HEK293 (cell line): ENCODE results near the gene MAP1A.
A peak's percentile ranks its signal among the peaks of the same experiment; 100 is the strongest.

Experiments used
- CTCF ChIA-PET: fragments of 350-600 bp; formaldehyde crosslinking; extraction: SDS; loops from one replicate; lab custom pipeline; 2021; ENCODE audit warnings: antibody characterized with exemption; lab: Yijun Ruan, JAX
- POLR2A ChIA-PET: fragments of 300-600 bp; formaldehyde crosslinking; extraction: SDS; loops from one replicate; lab custom pipeline; 2020; ENCODE audit warnings: antibody characterized with exemption, inconsistent platforms; lab: Yijun Ruan, JAX
- H3K27ac ChIP-seq: fragments of 200-500 bp; sonication (Bioruptor generic); 2 replicates; pipeline ENCODE4 v1.5.1; 2014; ENCODE audit warnings: low read depth, low read length, control low read depth, inconsistent platforms; ENCODE audit errors: extremely low read depth
- H3K36me3 ChIP-seq, 2 experiments: fragments of 200-500 bp in 1 of 2; sonication (Bioruptor generic) in 1 of 2; 1 replicate in 1 of 2; 2 replicates in 1 of 2; pipeline ENCODE4 v1.5.1; 2014 to 2017; ENCODE audit warnings: inconsistent platforms in 2 of 2, low read length in 2 of 2; ENCODE audit not compliant: control insufficient read depth in 2 of 2, insufficient read depth in 1 of 2
- H3K4me1 ChIP-seq: fragments of 200-500 bp; sonication (Bioruptor generic); 2 replicates; pipeline ENCODE4 v1.5.1; 2014; ENCODE audit warnings: mild to moderate bottlenecking, low read length, inconsistent platforms; ENCODE audit not compliant: control insufficient read depth, insufficient read depth
- H3K4me3 ChIP-seq: 2 replicates; pipeline ENCODE4 v1.5.1; 2011; ENCODE audit warnings: low read depth, mild to moderate bottlenecking, control low read depth, low read length, moderate library complexity
- H3K9me3 ChIP-seq: fragments of 200-500 bp; sonication (Bioruptor generic); 2 replicates; pipeline ENCODE4 v1.5.1; 2014; ENCODE audit warnings: low read depth, low read length, inconsistent platforms; ENCODE audit not compliant: control insufficient read depth, insufficient read depth
- BCL11A ChIP-seq: fragments of 450-650 bp; formaldehyde crosslinking; IDR thresholded peaks from 2 replicates; pipeline ENCODE4 v1.5.1; 2016; ENCODE audit warnings: low read depth, missing biosample characterization, missing genetic modification characterization
- GFI1B ChIP-seq: fragments of 450-650 bp; formaldehyde crosslinking; IDR thresholded peaks from 2 replicates; pipeline ENCODE4 v1.5.1; 2016; ENCODE audit warnings: missing biosample characterization, missing genetic modification characterization
- GLIS1 ChIP-seq: fragments of 450-650 bp; formaldehyde crosslinking; IDR thresholded peaks from 2 replicates; pipeline ENCODE4 v1.5.1; 2016; ENCODE audit warnings: missing biosample characterization, missing genetic modification characterization
- KLF10 ChIP-seq: fragments of 450-650 bp; IDR thresholded peaks from 2 replicates; pipeline ENCODE4 v1.5.1; 2018; ENCODE audit warnings: missing biosample characterization, mild to moderate bottlenecking, missing genetic modification characterization
- PRDM10 ChIP-seq: fragments of 450-650 bp; formaldehyde crosslinking; IDR thresholded peaks from 2 replicates; pipeline ENCODE4 v1.5.1; 2016; ENCODE audit warnings: missing biosample characterization, missing genetic modification characterization
- PRDM4 ChIP-seq: fragments of 450-650 bp; formaldehyde crosslinking; IDR thresholded peaks from 2 replicates; pipeline ENCODE4 v1.5.1; 2017; ENCODE audit warnings: missing biosample characterization, missing genetic modification characterization
- SP3 ChIP-seq: fragments of 450-650 bp; formaldehyde crosslinking; IDR thresholded peaks from 2 replicates; pipeline ENCODE4 v1.5.1; 2016; ENCODE audit warnings: missing biosample characterization, missing genetic modification characterization
- SP7 ChIP-seq: fragments of 450-650 bp; formaldehyde crosslinking; IDR thresholded peaks from 2 replicates; pipeline ENCODE4 v1.5.1; 2016; ENCODE audit warnings: missing biosample characterization, missing genetic modification characterization
- YY1 ChIP-seq: fragments of 450-650 bp; formaldehyde crosslinking; IDR thresholded peaks from 2 replicates; pipeline ENCODE4 v1.5.1; 2018; ENCODE audit warnings: missing biosample characterization, missing genetic modification characterization
- ZBTB11 ChIP-seq: fragments of 450-650 bp; formaldehyde crosslinking; conservative IDR thresholded peaks from 2 replicates; pipeline ENCODE4 v1.5.1; 2016; ENCODE audit warnings: low read depth, missing biosample characterization, missing genetic modification characterization
- ZBTB20 ChIP-seq: fragments of 450-650 bp; formaldehyde crosslinking; IDR thresholded peaks from 2 replicates; pipeline ENCODE4 v1.5.1; 2016; ENCODE audit warnings: missing biosample characterization, missing genetic modification characterization
- ZFP69B ChIP-seq: fragments of 450-650 bp; formaldehyde crosslinking; IDR thresholded peaks from 2 replicates; pipeline ENCODE4 v1.5.1; 2016; ENCODE audit warnings: missing biosample characterization, missing genetic modification characterization
- ZNF121 ChIP-seq: fragments of 450-650 bp; formaldehyde crosslinking; IDR thresholded peaks from 2 replicates; pipeline ENCODE4 v1.5.1; 2016; ENCODE audit warnings: missing biosample characterization, missing genetic modification characterization
- ZNF223 ChIP-seq: fragments of 450-650 bp; formaldehyde crosslinking; IDR thresholded peaks from 2 replicates; pipeline ENCODE4 v1.5.1; 2016; ENCODE audit warnings: missing biosample characterization, missing genetic modification characterization
- ZNF266 ChIP-seq: fragments of 450-650 bp; formaldehyde crosslinking; IDR thresholded peaks from 2 replicates; pipeline ENCODE4 v1.5.1; 2016; ENCODE audit warnings: missing biosample characterization, missing genetic modification characterization, low read depth
- ZNF274 ChIP-seq, 2 experiments: fragments of 200-500 bp in 1 of 2; fragments of 450-650 bp in 1 of 2; sonication (Bioruptor generic) in 1 of 2; formaldehyde crosslinking in 1 of 2; IDR thresholded peaks; 2 replicates each; pipeline versions ENCODE4 v1.5.1 to v1.6.1; 2014 to 2016; ENCODE audit warnings: borderline replicate concordance in 1 of 2, inconsistent platforms in 1 of 2, low read length in 1 of 2, missing biosample characterization in 1 of 2, missing genetic modification characterization in 1 of 2
- ZNF324 ChIP-seq: fragments of 450-650 bp; formaldehyde crosslinking; IDR thresholded peaks from 2 replicates; pipeline ENCODE4 v1.5.1; 2016; ENCODE audit warnings: missing biosample characterization, missing genetic modification characterization
- ZNF391 ChIP-seq: fragments of 450-650 bp; formaldehyde crosslinking; IDR thresholded peaks from 2 replicates; pipeline ENCODE4 v1.5.1; 2016; ENCODE audit warnings: low read depth, missing biosample characterization, missing genetic modification characterization, borderline replicate concordance
- ZNF510 ChIP-seq: fragments of 450-650 bp; formaldehyde crosslinking; IDR thresholded peaks from 2 replicates; pipeline ENCODE4 v1.5.1; 2018; ENCODE audit warnings: mild to moderate bottlenecking, missing genetic modification characterization, missing biosample characterization; ENCODE audit not compliant: insufficient replicate concordance
- ZNF513 ChIP-seq: fragments of 450-650 bp; IDR thresholded peaks from 2 replicates; pipeline ENCODE4 v1.5.1; 2018; ENCODE audit warnings: missing biosample characterization, missing genetic modification characterization
- ZNF560 ChIP-seq: fragments of 450-650 bp; formaldehyde crosslinking; IDR thresholded peaks from 2 replicates; pipeline ENCODE4 v1.5.1; 2017; ENCODE audit warnings: missing biosample characterization, missing genetic modification characterization, borderline replicate concordance
- ZNF561 ChIP-seq: fragments of 450-650 bp; IDR thresholded peaks from 2 replicates; pipeline ENCODE4 v1.5.1; 2018; ENCODE audit warnings: missing biosample characterization, missing genetic modification characterization, borderline replicate concordance
- ZNF596 ChIP-seq: fragments of 450-650 bp; IDR thresholded peaks from 2 replicates; pipeline ENCODE4 v1.5.0; 2018; ENCODE audit warnings: missing biosample characterization, mild to moderate bottlenecking, missing genetic modification characterization, moderate library complexity
- ZNF629 ChIP-seq: fragments of 450-650 bp; formaldehyde crosslinking; IDR thresholded peaks from 2 replicates; pipeline ENCODE4 v1.5.1; 2017; ENCODE audit warnings: missing biosample characterization, missing genetic modification characterization
- ZNF701 ChIP-seq: fragments of 450-650 bp; formaldehyde crosslinking; IDR thresholded peaks from 2 replicates; pipeline ENCODE4 v1.5.1; 2016; ENCODE audit warnings: missing biosample characterization, missing genetic modification characterization
- ZNF76 ChIP-seq: fragments of 450-650 bp; formaldehyde crosslinking; IDR thresholded peaks from 2 replicates; pipeline ENCODE4; 2016; ENCODE audit warnings: low read depth, missing biosample characterization, missing genetic modification characterization, borderline replicate concordance

MAP1A gene

GRCh38 chr15:43517354-43518196 lies at the start of gene MAP1A:
MAP1A (plus strand) TSS chr15:43517608; CDS start chr15:43521474, 3,866 bp downstream.
- CTCF ChIA-PET: interaction anchor here (0.9 to 1.0 kb wide), 2 partner anchors 37 to 76 kb away, joined by 3 to 4 read pairs; no protein-coding TSS in a partner anchor
- peak; percentile 87 for TF ChIP-seq ZFP69B
- no peak for TF ChIP-seq ZNF324 (tag by site-specific recombination)
- no peak for TF ChIP-seq ZNF76 (tag by site-specific recombination)
- TF ChIP-seq ZNF629 (tag by site-specific recombination): no peak
- TF ChIP-seq ZNF223 (tag by site-specific recombination): no peak
- no peak for TF ChIP-seq ZNF561
- no peak; the same call in 1 of the 2 replicates for TF ChIP-seq SP3
- 0 out of 2 replicates have a peak, but pooled peaks have one; percentile 19 for TF ChIP-seq KLF10 (tag by site-specific recombination)
- no peak for TF ChIP-seq ZNF596 (tag by site-specific recombination)
- TF ChIP-seq ZNF266 (tag by site-specific recombination): no peak
- no peak for TF ChIP-seq GFI1B (tag by site-specific recombination)
- TF ChIP-seq PRDM4 (tag by site-specific recombination): no peak
- TF ChIP-seq BCL11A (tag by site-specific recombination): no peak
- TF ChIP-seq ZNF391: no peak
- TF ChIP-seq ZNF513 (tag by site-specific recombination): no peak
- no peak for TF ChIP-seq SP7
- TF ChIP-seq ZNF560 (tag by site-specific recombination): no peak
- TF ChIP-seq PRDM10 (tag by site-specific recombination): peak; percentile 99
- no peak for TF ChIP-seq YY1 (tag by site-specific recombination)
- no peak for TF ChIP-seq ZBTB11
- TF ChIP-seq ZNF510 (tag by site-specific recombination): no peak
- TF ChIP-seq GLIS1 (tag by site-specific recombination): peak; percentile 38; the same call in 1 of the 2 replicates
- TF ChIP-seq ZNF701 (tag by site-specific recombination): no peak
- TF ChIP-seq ZNF121 (tag by site-specific recombination): no peak
- no peak for TF ChIP-seq ZNF274 (IDR thresholded peaks at IDR 0.05; ENCODE audit: low read length)
- TF ChIP-seq ZNF274 (tag by site-specific recombination; IDR thresholded peaks at IDR 0.05; ENCODE audit: borderline replicate concordance): no peak
- no peak; the same call in 1 of the 2 replicates for TF ChIP-seq ZBTB20 (tag by site-specific recombination)

More at GRCh38 chr15:43517354-43518196, at the start of gene MAP1A:
- POLR2A ChIA-PET: no interaction called here
- Histone ChIP-seq H3K9me3 (no peaks in the 10 kb centered on the region), H3K36me3 (peaks cover 0 to 23% of the 10 kb centered on the region in 2 experiments; a peak in 1 of 3 replicates), H3K4me1 (peaks cover 7% of the 10 kb centered on the region; the same call in 1 of the 2 replicates), H3K27ac (no peak within 1 kb of the TSS), H3K4me3 (no peak within 1 kb of the TSS)
